K562 (cell line): ENCODE data around the gene NAXD. TPM values are rescaled to one million over a fixed set of nuclear protein-coding genes. Genes with fewer than 3 reads are reported as not detected.

ENCODE experiments used
- polyA plus RNA-seq, 8 experiments: library from polyadenylated mRNA; depleted of rRNA in 4 of 8; stranded (reverse) in 5 of 8; unstranded in 3 of 8; fragments of >200 nt; fragmentation: Nextera tagmentation in 2 of 8; fragmentation: Illumina TruSeq in 1 of 8; extraction: Ambion mirVana in 2 of 8; extraction: Trizol in 1 of 8; gene quantifications; 2 replicates each; pipeline versions ENCODE4 v1.2.1 to v1.2.3, GENCODE V29; 2011 to 2014; ENCODE audit warnings: inconsistent platforms in 1 of 8, missing spikeins in 1 of 8
- total RNA-seq, 7 experiments: library from RNA; depleted of rRNA in 6 of 7; stranded (reverse); fragments of >200 nt in 6 of 7; fragmentation: Illumina TruSeq in 2 of 7; extraction: Trizol in 2 of 7; gene quantifications; 2 replicates each; pipeline versions ENCODE4 v1.2.1 to v1.2.3, GENCODE V29; 2011 to 2021; ENCODE audit warnings: low replicate concordance in 1 of 7
- TF ChIP-seq, protein P1 (sequence below): sonication (generic); formaldehyde crosslinking; IDR thresholded peaks from 2 replicates; pipeline ENCODE4 v1.8.0; 2022; ENCODE audit warnings: missing genetic modification reagents, mild to moderate bottlenecking, borderline replicate concordance
- TF ChIP-seq, protein P2 (sequence below): fragments of 250-450 bp; sonication (Bioruptor Pico); IDR thresholded peaks from 2 replicates; pipeline ENCODE4 v1.5.0; 2020; ENCODE audit warnings: mild to moderate bottlenecking, borderline replicate concordance
- TF ChIP-seq, protein P3 (sequence below): IDR thresholded peaks from 2 replicates; pipeline ENCODE4 v1.6.1; 2014; ENCODE audit warnings: antibody characterized with exemption

Gene NAXD
- total and polyA plus RNA-seq, 9 of the 15 experiments (the other 6 are each of a cell fraction or from before 2014, with no cell fraction given) = 0.59 to 20.6 (median 13.0) TPM

DNA sequence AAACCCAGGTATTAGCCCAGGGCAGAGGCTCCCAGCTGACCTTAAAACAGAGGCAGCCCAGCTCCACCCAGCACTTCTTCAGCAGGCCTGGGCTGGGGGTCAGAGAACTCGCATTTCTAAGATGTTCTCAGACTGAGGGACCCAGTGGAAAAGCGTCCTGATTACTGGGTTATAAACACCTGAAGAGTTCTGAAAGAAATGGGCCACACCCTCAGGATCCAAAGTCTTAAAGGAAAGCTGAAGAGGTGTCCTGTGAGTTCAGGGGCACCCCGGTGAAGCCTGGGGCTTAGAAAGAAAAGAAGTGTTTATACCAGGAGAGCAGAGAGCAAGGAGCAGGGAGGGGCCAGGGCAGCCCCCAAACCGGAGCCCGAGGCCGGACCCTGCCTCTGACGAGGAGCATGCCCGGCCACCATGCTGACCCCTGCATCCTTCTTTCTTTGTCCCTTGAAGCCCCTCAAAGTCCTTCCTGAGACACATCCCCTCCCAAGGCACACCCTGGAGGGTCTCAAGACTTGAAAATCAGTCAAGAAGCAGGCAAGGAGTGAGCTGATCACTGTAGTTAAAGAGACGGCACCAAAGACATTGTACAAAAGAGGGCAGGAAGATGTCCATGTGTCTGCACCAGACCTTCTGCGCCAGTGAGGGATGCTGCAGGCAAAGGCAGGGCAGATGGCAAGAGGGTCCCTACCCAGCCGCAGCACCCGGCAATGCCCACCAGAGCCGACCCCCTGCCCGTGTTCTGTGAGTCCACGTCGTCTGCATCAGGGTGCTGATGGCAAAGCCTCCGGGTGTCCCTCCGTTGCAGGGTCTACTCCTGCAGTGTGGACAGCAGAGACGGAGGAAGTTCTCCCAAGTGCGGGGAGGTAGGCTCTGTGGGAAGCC, 43.2 kb upstream of the NAXD start (continued):
- TF ChIP-seq, protein P1, sequence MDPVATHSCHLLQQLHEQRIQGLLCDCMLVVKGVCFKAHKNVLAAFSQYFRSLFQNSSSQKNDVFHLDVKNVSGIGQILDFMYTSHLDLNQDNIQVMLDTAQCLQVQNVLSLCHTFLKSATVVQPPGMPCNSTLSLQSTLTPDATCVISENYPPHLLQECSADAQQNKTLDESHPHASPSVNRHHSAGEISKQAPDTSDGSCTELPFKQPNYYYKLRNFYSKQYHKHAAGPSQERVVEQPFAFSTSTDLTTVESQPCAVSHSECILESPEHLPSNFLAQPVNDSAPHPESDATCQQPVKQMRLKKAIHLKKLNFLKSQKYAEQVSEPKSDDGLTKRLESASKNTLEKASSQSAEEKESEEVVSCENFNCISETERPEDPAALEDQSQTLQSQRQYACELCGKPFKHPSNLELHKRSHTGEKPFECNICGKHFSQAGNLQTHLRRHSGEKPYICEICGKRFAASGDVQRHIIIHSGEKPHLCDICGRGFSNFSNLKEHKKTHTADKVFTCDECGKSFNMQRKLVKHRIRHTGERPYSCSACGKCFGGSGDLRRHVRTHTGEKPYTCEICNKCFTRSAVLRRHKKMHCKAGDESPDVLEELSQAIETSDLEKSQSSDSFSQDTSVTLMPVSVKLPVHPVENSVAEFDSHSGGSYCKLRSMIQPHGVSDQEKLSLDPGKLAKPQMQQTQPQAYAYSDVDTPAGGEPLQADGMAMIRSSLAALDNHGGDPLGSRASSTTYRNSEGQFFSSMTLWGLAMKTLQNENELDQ = no peak
- TF ChIP-seq, protein P2, sequence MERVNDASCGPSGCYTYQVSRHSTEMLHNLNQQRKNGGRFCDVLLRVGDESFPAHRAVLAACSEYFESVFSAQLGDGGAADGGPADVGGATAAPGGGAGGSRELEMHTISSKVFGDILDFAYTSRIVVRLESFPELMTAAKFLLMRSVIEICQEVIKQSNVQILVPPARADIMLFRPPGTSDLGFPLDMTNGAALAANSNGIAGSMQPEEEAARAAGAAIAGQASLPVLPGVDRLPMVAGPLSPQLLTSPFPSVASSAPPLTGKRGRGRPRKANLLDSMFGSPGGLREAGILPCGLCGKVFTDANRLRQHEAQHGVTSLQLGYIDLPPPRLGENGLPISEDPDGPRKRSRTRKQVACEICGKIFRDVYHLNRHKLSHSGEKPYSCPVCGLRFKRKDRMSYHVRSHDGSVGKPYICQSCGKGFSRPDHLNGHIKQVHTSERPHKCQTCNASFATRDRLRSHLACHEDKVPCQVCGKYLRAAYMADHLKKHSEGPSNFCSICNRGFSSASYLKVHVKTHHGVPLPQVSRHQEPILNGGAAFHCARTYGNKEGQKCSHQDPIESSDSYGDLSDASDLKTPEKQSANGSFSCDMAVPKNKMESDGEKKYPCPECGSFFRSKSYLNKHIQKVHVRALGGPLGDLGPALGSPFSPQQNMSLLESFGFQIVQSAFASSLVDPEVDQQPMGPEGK (CRISPR knock-in tag) = no peak
- TF ChIP-seq, protein P3, sequence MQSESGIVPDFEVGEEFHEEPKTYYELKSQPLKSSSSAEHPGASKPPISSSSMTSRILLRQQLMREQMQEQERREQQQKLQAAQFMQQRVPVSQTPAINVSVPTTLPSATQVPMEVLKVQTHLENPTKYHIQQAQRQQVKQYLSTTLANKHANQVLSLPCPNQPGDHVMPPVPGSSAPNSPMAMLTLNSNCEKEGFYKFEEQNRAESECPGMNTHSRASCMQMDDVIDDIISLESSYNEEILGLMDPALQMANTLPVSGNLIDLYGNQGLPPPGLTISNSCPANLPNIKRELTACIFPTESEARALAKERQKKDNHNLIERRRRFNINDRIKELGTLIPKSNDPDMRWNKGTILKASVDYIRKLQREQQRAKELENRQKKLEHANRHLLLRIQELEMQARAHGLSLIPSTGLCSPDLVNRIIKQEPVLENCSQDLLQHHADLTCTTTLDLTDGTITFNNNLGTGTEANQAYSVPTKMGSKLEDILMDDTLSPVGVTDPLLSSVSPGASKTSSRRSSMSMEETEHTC = no peak
- TF ChIP-seq, all 486 proteins: peak for 0
